Esophagus muscularis mucosa (tissue), 3 donors: ENCODE results near the gene NKAIN4.

ENCODE experiments used
- CTCF ChIP-seq, 3 experiments: fragments of 200-600 bp in 2 of 3; fragments of 450-650 bp in 1 of 3; sonication (generic) in 2 of 3; IDR thresholded peaks; one replicate each; pipeline ENCODE4 v1.5.1; 2017 to 2019; ENCODE audit warnings: antibody characterized with exemption in 3 of 3, mild to moderate bottlenecking in 2 of 3, moderate library complexity in 1 of 3
- POLR2AphosphoS5 ChIP-seq, 2 donors: sonication (generic); formaldehyde crosslinking; IDR thresholded peaks; one replicate each; pipeline ENCODE4 v1.6.1; 2017; ENCODE audit warnings: antibody characterized with exemption in 2 of 2

GRCh38 chr20:63242736-63243135, 11.5 kb downstream of the NKAIN4 start:
- no peak for TF ChIP-seq CTCF (IDR thresholded peaks at IDR 0.05)
- no peak for TF ChIP-seq POLR2AphosphoS5 (IDR thresholded peaks at IDR 0.05)
